GM18498 (cell line): ENCODE results near the gene UBR3.

Experiments used
- ATAC-seq: cut with Tn5 transposase; IDR thresholded peaks from one replicate; pipeline ENCODE4 v1.9.1; 2021; ENCODE audit warnings: mild to moderate bottlenecking, moderate library complexity; ENCODE audit not compliant: unreplicated experiment

UBR3 gene

GRCh38 chr2:170039401-170040172, 212.3 kb downstream of the UBR3 start:
- ATAC-seq = no peak

GRCh38 chr2:170044751-170045478, 217.7 kb downstream of the UBR3 start:
- no peak for ATAC-seq

- ATAC-seq = no peak
Measured at GRCh38 chr2:170047331-170048065, 220.2 kb downstream of the UBR3 start.

GRCh38 chr2:170052151-170052550, 224.9 kb downstream of the UBR3 start:
- ATAC-seq = no peak

GRCh38 chr2:170054997-170055396, 227.7 kb downstream of the UBR3 start:
- no peak for ATAC-seq

GRCh38 chr2:170056900-170057299, 229.6 kb downstream of the UBR3 start:
- no peak for ATAC-seq

- no peak for ATAC-seq
Measured at GRCh38 chr2:170063456-170064235, 236.4 kb downstream of the UBR3 start.

- ATAC-seq = no peak
Measured at GRCh38 chr2:170070778-170071177, 243.5 kb downstream of the UBR3 start.

- no peak for ATAC-seq
Measured at GRCh38 chr2:170073288-170073687, 246.0 kb downstream of the UBR3 start.

GRCh38 chr2:170076189-170076588, 248.9 kb downstream of the UBR3 start:
- no peak for ATAC-seq

GRCh38 chr2:170077830-170078569, 250.7 kb downstream of the UBR3 start:
- no peak for ATAC-seq

GRCh38 chr2:170084820-170085491, 257.7 kb downstream of the UBR3 start:
- no peak for ATAC-seq

- ATAC-seq = no peak
Measured at GRCh38 chr2:170086117-170086688, 258.9 kb downstream of the UBR3 start.

- ATAC-seq = no peak
Measured at GRCh38 chr2:170086751-170087412, 259.6 kb downstream of the UBR3 start.

- no peak for ATAC-seq
Measured at GRCh38 chr2:170087413-170087793, 260.1 kb downstream of the UBR3 start.

GRCh38 chr2:170088776-170089175, 261.5 kb downstream of the UBR3 start:
- ATAC-seq = no peak

GRCh38 chr2:170090229-170090628, 263.0 kb downstream of the UBR3 start:
- no peak for ATAC-seq

- no peak for ATAC-seq
Measured at GRCh38 chr2:170091436-170091835, 264.2 kb downstream of the UBR3 start.
